Retina (tissue), 1 donor: ENCODE measurements around the gene TCOF1.

Experiments
- DNase-seq: peaks from one replicate; pipeline ENCODE4 v3.0.0-alpha.2; 2016

Gene TCOF1

DNA sequence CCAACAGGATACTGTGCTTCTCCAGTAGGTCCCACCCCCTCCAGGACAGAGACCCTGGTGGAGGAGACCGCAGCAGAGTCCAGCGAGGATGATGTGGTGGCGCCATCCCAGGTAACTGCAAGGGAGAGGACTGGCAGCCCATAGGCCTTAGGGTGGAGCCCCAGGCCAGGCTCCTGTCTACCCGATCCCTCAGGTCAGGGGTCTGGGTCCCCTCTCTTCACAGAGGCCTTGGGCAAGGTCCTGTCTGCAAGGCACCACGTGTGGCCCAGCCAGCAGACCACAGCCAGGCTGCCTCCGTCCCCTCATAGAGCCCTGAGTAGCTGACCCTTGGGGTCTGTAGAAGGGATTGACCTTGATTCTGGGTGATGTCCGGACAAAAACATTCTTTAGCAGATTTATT lies 35.2 kb downstream of the TCOF1 start:
- DNase-seq = no peak

DNA sequence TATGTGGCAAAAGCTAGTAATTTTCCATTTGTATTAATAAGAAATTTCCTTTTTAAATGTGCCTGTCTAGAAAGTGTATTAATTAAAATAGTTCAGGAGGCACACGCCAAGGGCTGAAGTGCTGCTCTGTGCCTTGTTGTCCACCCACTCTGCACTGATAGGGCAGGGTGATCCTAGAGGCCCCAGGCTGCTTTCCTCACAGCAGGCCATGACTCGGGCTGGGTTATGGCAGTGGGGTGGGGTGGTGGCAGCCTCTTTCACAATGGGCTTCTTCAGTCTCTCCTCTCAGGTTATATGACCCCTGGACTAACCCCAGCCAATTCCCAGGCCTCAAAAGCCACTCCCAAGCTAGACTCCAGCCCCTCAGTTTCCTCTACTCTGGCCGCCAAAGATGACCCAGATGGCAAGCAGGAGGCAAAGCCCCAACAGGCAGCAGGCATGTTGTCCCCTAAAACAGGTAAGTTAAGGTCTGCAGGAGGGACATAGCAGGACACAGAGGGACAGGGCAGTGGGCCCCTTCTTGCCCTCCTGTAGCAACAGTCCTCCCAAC lies 35.7 kb downstream of the TCOF1 start:
- no peak for DNase-seq

DNA sequence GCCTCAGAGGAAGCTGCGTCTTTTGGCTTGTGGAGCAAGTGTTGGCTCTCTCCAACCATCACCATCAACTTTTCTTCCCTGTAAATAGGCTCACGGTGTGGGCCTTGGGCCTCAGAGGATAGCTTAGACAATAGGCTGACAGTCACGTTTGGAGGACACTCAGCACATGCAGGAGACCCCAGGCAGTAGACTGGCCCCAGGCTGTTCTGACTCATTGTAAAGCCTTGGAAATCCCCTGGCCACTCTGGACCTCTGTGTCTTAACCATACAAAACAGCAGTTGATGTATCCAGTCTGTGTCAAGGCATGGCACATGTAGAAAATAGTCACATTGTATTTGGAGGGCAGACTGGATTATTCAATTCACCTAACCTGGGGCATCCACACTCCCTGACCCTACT lies 36.6 kb downstream of the TCOF1 start:
- DNase-seq = no peak

DNA sequence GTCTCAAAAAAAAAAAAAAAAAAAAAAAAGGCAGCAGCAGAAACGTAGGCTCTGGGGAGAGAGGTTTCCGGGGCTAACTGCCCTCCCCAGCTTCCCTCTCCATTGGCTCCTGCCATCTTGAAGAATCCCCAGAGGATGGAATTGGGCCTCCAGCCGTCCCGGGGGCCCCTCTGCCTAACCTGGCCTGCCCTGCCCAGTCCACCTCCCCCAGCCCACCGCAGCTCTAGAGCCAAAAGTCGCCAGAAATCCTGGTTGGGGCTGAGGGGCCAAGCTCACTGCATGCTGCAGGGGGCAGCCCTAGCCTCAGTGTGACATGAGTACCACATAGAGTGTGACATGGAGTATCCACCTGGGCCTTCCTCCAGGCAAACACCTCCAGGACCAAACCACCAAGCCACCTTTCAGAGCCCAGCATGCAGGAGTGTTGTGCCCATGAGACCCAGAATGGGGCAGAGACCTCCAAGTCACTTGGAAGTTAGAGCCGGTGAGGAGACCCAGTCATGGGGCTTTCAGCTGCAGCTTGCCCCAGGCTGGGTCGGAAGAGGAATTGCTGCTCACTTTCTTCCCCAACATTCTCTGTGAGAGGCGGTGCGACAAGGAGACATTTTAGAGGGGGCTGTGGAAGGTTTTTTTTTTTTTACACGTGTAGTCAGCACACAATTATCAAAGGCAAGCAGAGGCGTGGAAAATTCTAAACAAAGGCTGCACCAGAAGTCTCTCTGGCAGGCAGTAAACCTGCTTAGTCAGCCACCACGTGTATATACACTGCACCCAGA lies 37.6 kb downstream of the TCOF1 start:
- no peak for DNase-seq

DNA sequence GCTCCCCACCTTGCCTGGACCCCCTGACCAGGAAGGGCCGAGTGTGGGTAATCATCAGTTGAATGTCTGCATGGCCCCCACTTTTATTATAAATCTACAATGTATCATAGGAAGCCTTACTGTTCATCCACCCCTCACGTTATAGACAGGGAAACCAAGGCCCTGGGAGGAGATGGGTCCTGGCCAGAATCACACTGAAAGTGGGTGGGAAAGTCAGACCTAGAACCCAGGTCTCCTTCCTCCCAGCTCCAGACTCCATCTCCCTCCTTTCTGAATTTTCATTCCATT lies 38.1 kb downstream of the TCOF1 start:
- no peak for DNase-seq

DNA sequence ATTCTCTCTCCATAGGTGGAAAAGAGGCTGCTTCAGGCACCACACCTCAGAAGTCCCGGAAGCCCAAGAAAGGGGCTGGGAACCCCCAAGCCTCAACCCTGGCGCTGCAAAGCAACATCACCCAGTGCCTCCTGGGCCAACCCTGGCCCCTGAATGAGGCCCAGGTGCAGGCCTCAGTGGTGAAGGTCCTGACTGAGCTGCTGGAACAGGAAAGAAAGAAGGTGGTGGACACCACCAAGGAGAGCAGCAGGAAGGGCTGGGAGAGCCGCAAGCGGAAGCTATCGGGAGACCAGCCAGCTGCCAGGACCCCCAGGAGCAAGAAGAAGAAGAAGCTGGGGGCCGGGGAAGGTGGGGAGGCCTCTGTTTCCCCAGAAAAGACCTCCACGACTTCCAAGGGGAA lies 38.8 kb downstream of the TCOF1 start:
- no peak for DNase-seq

DNA sequence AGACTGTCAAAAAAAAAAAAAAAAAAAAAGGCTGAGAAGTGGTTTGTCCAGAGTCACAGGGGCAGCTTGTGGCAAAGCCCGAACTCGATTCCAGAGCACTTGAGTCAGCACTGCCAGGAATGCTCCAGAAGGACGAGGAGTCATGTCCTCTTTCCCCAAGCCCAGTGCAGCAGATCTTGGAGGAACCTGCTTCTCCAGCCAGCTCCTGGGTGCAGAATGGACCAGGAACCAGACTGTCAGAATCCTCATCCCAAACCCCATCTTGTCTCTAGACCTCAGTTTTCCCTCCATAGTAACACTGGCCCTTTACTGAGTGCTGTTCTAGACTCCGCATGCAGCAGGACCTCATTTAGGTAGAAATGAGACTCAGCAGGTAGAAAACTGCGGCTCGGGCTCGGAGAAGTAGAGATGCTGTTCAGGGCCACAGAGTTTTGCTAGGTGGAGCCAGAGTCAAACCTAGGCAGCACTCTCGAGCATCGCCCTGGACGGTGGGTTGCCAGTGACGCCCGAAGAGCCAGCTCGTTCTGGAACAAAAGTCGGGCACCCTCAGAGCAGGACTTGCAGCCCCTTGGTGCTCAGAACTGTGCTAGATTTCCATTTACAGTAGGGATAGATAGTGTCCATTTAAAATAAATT lies 39.8 kb downstream of the TCOF1 start:
- no peak for DNase-seq

DNA sequence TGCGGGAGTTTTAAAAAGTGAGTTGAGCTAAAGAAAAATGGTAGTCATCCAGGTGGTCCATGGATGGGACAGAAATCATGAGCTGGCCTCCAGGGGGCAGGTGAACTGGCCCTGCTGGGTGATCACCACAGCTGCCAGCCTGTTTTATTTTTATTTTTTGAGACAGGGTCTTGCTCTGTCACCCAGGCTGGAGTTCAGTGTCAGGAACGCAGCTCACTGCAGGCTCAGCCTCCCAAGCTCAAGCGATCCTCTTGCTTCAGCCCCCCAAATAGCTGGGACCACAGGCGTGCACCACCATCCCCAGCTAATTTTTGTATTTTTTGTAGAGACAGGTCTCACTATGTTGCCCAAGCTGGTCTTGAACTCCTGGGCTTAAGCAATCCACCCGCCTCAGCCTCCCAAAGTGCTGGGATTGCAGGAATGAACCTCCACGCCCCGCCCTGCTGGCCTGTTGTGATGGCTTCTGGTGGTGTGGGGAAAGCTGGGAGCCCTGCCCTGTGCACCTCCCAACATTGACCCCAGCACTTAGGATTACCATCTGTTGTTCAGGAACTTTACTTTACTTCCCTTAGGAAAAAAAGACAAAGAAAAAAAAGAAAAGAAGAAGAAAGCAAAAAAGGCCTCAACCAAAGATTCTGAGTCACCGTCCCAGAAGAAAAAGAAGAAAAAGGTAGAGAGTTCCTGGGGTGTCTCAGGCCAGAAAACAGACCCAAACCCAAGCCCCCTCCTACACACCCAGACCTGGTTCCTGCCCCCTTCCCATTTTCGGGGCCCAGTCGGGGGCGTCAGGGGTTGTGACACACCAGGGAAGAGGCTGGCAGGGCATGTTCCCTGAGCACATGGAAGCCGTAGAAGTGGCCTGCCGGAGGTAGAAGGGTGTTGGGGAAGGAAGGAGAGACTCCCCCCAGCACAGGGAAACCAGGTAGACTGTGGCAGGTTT lies 40.6 kb downstream of the TCOF1 start:
- DNase-seq = no peak

DNA sequence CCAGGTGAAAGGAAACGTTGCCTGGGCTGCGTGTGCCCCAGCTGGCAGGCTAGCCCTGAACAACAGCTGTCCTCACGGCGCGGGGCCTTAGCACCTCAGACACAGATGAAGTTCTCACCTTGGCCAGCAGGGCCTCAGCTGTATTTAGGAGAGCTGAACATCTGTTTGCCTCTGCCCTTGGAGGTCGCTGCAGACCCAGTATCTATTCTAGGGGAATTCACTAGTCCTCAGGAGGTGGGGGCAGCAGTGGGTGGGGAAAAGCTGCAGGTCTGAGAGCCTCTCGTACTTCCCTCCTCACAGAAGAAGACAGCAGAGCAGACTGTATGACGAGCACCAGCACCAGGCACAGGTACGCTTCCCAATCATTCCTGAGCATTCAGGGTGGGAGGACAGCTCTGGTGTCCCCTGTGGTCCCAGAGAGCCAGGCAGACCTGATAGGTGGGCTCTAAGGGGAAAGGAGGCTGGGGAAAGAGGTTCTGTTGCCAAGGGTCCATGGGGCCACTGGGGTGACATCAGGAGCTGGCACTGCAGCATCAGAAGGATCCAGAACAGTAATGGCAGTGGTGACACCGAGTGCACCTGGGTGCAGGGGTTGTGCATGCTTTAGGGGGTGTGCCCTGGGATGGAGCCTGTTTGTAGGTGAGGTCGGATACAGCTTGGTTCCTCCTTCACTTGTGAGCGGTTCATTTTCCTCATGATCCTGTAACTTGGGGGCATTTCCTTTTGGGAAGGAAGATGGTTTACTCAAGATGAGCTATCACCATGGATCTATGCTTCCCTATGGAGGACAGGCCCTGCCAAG lies 41.4 kb downstream of the TCOF1 start:
- DNase-seq = no peak

DNA sequence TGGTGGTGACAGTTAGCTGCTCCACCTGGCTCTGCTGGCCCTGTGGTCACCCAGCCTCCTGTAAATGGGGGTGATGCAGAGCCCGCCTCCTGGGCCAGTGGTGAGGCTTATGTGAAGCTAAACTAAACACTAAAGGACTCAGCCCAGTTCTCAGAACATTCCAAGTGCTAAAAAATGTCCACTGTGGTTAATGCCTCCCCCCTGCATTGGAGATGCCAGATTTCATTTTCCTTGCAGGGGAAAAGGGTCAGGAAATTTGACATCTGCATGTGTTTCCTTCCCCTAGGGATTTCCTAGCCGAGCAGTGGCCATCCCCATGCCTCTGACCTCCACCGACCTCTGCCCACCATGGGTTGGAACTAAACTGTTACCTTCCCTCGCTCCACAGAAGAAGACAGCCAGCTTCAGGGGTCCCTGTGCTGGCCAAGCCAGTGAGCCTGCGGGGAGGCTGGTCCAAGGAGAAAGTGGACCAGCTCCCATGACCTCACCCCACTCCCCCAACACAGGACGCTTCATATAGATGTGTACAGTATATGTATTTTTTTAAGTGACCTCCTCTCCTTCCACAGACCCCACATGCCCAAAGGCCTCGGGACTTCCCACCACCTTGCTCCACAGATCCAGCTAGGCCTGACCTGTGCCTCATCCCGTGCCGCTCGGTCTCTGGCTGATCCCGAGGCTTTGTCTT lies 42.2 kb downstream of the TCOF1 start:
- no peak for DNase-seq

DNA sequence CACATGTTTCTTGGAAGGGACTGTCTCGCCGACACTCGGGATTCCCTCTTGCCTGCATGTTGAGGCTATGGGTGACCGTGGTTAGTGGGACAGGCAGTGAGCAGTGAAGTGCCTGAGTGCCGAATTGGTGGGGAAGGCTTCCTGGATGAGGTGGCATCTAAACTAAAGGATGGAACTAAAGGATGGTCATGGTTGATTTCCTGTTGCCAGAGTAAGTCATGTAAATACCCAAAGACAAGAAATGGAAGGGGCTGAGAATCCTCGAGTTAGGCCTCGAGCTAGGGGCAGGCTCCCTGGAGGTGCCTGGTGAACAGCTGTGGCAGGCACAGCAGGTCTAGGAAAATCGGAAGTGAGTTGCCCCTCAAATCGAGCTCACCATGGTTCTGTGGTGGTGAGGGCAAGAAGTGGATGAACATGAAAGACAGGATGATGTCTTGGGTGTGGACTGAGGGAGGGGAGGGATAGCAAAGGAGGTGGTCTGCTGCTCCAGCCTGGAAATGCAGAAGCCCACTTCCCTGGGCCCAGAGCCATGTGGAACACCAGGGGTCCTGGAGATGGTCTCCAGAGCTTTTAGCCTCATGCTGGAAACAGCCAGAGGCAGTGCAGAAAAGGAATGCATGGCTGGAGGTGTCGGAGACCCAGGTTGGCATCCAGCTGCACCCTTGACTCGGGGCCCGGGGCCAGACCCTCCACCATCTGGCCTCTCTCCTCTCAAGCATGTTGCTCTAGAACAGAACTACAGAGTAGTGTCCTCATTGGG lies 43.0 kb downstream of the TCOF1 start:
- DNase-seq = no peak

DNA sequence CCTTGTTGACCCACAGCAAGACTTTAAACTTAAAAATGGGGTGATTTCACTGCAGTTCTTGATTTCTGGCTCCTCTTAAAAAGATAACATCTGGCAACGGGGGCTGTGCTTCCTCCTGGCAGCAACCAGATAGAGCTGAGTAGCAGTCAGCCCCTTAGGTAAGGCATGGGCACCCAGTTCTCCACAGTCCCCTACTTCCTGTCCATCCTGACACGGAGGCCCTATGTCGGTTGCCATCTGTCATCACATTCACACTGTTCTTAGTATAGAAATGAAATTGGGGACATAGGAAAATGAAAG lies 43.5 kb downstream of the TCOF1 start:
- no peak for DNase-seq

DNA sequence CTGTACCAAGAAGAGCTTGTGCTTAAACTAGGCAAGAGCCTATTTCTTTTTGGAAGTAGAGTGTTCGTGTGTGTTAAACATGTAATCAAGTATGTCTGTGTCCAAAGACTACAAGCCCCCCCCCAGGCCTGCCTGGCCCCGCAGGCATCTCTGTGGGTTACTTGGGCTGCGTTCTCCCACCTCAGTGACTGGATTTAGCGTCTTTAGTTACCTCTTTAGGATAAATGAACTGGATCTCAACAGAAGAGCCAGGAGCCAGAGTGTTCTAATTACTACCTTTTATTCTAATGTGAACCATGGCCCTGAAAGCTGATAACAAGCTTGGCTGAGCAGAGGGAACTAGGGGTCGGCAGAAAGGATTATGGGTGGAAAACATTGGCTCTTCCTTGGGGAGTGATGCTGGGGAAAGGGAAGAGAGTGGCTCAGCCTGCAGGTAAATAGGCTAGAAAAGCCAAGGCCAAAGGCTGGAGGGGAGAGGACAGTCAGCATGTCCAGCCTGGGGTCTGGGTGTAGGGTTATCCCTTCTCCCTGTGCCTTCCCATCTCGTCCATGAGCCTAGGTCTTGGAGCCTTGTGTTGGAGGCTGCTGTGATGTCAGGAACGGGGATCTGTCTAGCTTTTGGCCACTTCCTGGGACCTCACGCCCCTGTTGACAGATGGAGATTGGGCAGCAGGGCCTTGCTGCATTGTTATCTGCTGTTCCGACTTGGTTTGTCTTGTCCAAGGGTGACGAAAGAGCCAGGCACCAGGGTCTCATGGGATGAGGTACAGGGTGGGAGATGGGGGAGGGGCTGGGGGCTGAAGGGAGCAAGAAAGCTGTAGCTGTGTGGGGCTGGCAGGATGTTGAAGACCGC lies 44.1 kb downstream of the TCOF1 start:
- DNase-seq = no peak

DNA sequence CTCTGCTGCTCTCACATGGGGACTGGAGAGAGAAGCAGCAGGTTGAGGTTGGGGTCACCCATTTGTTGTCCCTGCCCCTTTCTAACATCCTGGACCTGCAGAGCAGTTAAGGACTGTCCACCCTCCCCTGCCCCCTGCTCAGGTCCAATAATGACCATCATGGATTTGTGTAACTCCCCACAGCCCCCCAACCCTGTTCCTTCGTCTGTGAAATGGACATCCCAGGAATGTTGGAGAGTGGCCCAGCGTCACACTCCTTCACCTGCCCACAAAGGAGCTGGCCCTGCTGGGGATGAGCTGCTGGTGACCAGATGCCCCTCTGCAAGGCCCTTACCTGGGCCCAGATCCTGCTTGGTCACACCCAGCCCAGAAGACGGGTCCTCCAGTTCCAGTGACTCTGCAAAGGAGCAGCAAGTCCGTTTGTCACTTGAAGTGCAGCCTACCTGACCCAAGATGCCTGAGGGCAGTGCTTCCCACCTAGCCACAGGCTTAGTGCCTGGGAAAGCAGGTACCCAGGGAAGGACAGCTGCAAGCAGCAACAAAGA lies 44.8 kb downstream of the TCOF1 start:
- no peak for DNase-seq

DNA sequence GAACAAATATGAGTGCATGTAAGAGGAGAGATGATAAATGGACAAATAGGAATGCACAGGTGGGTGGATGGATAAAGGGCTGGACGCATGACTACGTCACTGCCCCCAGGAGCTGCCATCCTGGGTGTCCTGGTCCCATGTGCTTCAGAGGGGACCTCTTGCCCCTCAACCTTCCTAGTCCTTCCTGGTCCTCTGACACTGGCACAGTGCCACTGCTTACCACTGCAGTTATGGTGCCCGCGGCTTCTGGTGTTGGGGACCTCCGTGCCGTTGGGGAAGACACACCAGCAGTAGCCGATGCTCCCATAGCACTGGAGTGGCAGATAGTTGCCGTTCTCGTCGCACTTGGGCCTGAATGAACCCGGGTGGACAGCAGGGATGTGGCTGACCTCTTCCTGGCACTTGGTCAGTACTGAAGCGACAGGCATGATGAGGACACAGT lies 45.4 kb downstream of the TCOF1 start:
- DNase-seq = no peak

DNA sequence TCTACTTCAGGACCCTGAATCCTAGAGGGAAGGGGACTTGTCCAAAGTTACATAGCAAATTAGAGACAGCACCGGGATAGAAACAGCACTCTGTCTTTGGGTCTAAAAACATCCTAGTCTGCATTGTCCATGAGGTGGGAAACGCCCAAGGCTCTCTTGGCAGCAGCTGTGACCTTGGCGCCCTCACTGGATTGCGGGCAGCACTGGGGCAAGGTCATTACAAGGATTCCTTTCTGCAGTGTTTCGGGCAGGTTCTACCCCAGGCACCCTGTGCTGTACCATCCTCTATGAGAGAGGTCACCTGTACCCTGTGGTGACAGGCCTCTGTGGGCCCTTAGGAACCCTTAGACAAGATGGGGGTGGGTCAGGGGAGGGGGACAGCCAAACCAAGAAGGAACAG lies 46.6 kb downstream of the TCOF1 start:
- DNase-seq = no peak

DNA sequence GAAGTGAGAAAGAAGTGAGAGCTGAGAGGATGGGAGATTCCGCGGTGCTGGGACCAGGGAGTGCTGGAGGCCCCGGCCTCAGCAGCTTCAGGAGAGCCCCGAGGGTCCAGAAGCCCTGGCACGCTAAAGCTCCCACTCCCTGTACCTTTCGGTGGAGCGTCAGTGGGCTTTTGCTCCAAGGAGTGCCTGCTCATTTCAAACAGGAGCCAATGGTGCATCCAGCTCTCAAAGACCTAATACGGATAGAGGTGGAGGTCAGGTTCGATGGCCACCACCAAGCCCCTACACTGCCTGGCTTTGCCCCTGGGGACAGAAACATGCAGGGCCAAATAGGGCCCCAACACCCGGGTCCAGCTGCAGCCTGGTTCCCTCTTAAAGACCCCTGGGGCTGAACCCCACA lies 47.0 kb downstream of the TCOF1 start:
- DNase-seq = no peak

DNA sequence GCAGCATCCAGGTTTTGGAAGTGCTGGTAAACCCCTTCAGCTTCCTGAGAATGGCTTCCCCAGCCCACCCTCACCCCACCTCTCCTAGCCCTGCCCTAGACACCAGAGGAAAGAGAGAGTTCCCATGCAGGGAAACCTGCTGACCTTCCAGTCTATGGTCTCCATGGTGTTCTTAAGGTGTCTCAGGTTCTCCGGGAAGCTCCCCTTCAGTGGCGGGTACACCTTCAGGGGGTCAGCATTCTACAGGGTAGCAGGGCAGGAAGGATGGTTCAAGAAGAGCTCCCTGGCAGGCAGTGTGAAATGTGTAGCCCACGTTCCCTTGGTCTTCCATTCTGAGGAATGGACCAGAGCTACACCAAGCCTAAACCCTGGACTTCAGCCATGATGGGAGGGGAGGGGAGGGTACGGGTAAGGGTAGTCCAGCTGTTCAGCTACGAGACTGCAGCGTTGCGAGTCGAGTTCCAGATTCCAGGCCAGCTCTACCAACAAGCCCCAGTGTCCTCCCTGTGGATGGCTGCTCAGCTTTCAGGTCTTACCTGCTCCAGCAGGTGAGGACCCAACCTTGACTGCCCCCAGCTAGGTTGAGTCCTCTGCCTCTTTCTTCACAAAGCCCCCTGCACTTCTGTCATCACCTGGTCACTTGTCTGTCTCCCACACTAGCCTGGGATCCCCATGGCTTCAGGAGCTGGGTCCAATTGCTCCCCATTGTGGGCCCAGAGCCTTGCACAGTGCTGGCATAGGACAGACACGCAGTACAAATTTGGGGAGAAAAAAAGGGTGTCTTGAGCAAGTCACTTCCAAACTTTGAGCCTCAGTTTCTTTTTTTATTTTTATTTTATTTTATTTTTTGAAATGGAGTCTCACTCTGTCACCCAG lies 47.7 kb downstream of the TCOF1 start:
- DNase-seq = no peak

DNA sequence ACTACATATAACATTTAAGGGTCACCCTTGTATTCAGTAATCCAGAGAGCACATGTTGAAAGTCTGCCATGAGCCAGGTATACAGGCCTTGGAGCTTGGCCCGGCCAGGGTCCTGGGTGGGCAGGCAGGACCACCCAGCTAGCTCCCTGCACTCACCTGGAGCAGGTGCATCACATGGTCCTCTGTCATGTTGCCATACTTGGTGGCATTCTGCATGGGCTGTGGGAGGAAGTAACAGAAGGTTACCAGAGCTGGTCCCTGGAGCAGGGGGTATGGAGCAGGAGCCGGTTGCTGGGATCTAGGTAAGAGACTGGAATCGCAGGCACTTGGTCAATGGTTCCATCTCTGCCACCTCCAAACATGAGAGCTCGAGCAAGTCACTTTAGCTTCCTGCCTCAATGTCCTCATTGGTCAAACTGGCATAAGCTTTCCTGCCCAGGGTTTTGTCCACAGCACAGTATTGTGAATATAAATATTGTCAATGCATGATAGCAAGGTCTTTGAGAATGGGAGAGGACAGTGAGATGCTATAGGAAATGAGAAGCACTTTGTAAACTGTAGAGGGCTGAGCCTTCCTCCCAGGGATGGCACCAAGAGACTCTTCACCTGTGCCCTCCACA lies 48.7 kb downstream of the TCOF1 start:
- no peak for DNase-seq
